ENCODE data around the gene STX1A.

STX1A gene

DNA sequence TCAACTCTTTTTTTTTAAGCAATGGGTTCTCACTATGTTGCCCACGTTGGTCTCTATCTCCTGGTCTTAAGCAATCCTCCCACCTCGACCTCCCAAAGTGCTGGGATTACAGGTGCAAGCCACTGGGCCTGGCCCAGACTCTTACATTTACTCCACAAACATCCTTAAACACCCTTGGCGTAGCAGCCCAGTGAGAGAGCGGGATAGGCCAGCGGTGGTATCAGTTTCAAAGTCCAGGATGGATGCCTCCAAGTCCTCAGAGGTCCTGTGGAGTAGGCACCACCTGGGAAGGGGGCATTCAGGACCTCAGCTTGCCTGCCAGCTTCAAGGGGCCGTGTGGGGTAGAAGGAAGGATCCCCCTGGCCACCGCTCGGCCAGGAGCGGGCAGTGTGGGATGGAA is 69.9 kb downstream of the STX1A start:
- DNase-seq (ENCODE audit: low spot score) = no peak
